Inflammatory macrophage (primary cell): ENCODE results near the gene RBM20.
"Not testable (repeated sequence)": the region's sequence is repeated elsewhere in the genome, so short reads cannot be mapped to it uniquely, and the experiment has no call there.

Source experiments
- DNase-seq, 2 donors: peaks; one replicate each; pipeline ENCODE4 v3.0.0-alpha.2; 2020 to 2022

RBM20 gene

GRCh38 chr10:110679486-110680272 is 35.5 kb downstream of the RBM20 start:
- no peak for DNase-seq

GRCh38 chr10:110680273-110681020 is 36.3 kb downstream of the RBM20 start:
- DNase-seq, result no peak

- peak in 1 of 2 donors; percentile 41 for DNase-seq
Observed at GRCh38 chr10:110681023-110681681, 37.0 kb downstream of the RBM20 start.

- no peak for DNase-seq
Observed at GRCh38 chr10:110682348-110682747, 38.2 kb downstream of the RBM20 start.

GRCh38 chr10:110684800-110685446 is 40.8 kb downstream of the RBM20 start:
- DNase-seq, result no peak

- DNase-seq, result no peak
Observed at GRCh38 chr10:110686047-110686446, 41.9 kb downstream of the RBM20 start.

GRCh38 chr10:110686949-110687348 is 42.8 kb downstream of the RBM20 start:
- no peak for DNase-seq

- no peak for DNase-seq
Observed at GRCh38 chr10:110687400-110687799, 43.3 kb downstream of the RBM20 start.

GRCh38 chr10:110691139-110691538 is 47.0 kb downstream of the RBM20 start:
- DNase-seq, result no peak

- no peak for DNase-seq
Observed at GRCh38 chr10:110694263-110694662, 50.1 kb downstream of the RBM20 start.

- DNase-seq, result no peak
Observed at GRCh38 chr10:110694820-110695538, 50.8 kb downstream of the RBM20 start.

GRCh38 chr10:110695539-110695886 is 51.4 kb downstream of the RBM20 start:
- peak; percentile 58 to 81 for DNase-seq

GRCh38 chr10:110696436-110696835 is 52.3 kb downstream of the RBM20 start:
- peak in 1 of 2 donors; percentile 53 for DNase-seq

GRCh38 chr10:110698340-110698739 is 54.2 kb downstream of the RBM20 start:
- no peak for DNase-seq

GRCh38 chr10:110698782-110699201 is 54.7 kb downstream of the RBM20 start:
- DNase-seq, result no peak

GRCh38 chr10:110699859-110700468 is 55.8 kb downstream of the RBM20 start:
- DNase-seq, result no peak

GRCh38 chr10:110700947-110701616 is 56.9 kb downstream of the RBM20 start:
- no peak for DNase-seq

GRCh38 chr10:110701617-110701971 is 57.5 kb downstream of the RBM20 start:
- DNase-seq, result no peak

GRCh38 chr10:110704070-110704469 is 59.9 kb downstream of the RBM20 start:
- DNase-seq, result no peak

GRCh38 chr10:110704906-110705476 is 60.9 kb downstream of the RBM20 start:
- DNase-seq, result no peak

GRCh38 chr10:110705596-110705995 is 61.5 kb downstream of the RBM20 start:
- not testable (repeated sequence) for DNase-seq
